ENCODE data around the gene LARP1B.
"Not testable (repeated sequence)": the region's sequence is repeated elsewhere in the genome, so short reads cannot be mapped to it uniquely, and the experiment has no call there.

The LARP1B gene

GRCh38 chr4:128055441-128056206, 5.5 kb upstream of the LARP1B start:
- H3K4me1 ChIP-seq (ENCODE audit: control insufficient read depth, insufficient read depth, low read length, poor library complexity, severe bottlenecking); DNase-seq; H3K27ac ChIP-seq (ENCODE audit: insufficient read depth, low read length, poor library complexity, severe bottlenecking); H3K27me3 ChIP-seq (replicated peaks; ENCODE audit: control insufficient read depth, insufficient read depth, low read length, poor library complexity, severe bottlenecking); H3K9me3 ChIP-seq (ENCODE audit: control insufficient read depth, low read length); H3K36me3 ChIP-seq (ENCODE audit: control insufficient read depth, insufficient read depth, low read length); H3K4me3 ChIP-seq (ENCODE audit: insufficient read depth, low read depth, low read length, poor library complexity, severe bottlenecking): not testable (repeated sequence)

GRCh38 chr4:128056396-128056795, 4.7 kb upstream of the LARP1B start:
- DNase-seq: no peak
- no peaks in the 10 kb centered on the region for H3K27me3 ChIP-seq (replicated peaks; ENCODE audit: control insufficient read depth, insufficient read depth, low read length, poor library complexity, severe bottlenecking)

GRCh38 chr4:128060121-128060698, 902 bp upstream of the LARP1B start:
- Histone ChIP-seq H3K27me3 (replicated peaks; ENCODE audit: control insufficient read depth, insufficient read depth, low read length, poor library complexity, severe bottlenecking) (no peaks in the 10 kb centered on the region), H3K36me3 (ENCODE audit: control insufficient read depth, insufficient read depth, low read length) (no peaks in the 10 kb centered on the region), H3K27ac (ENCODE audit: insufficient read depth, low read length, poor library complexity, severe bottlenecking) (peak overlapping the region; percentile 83), H3K4me1 (ENCODE audit: control insufficient read depth, insufficient read depth, low read length, poor library complexity, severe bottlenecking) (peaks cover 13% of the 10 kb centered on the region), H3K4me3 (ENCODE audit: insufficient read depth, low read depth, low read length, poor library complexity, severe bottlenecking) (peak overlapping the region; percentile 76), H3K9me3 (ENCODE audit: control insufficient read depth, low read length) (no peaks in the 10 kb centered on the region)
- no peak for DNase-seq

More at GRCh38 chr4:128056396-128056795, 4.7 kb upstream of the LARP1B start:
- Histone ChIP-seq H3K27ac (ENCODE audit: insufficient read depth, low read length, poor library complexity, severe bottlenecking) (no peak overlapping the region), H3K4me3 (ENCODE audit: insufficient read depth, low read depth, low read length, poor library complexity, severe bottlenecking) (no peak overlapping the region), H3K4me1 (ENCODE audit: control insufficient read depth, insufficient read depth, low read length, poor library complexity, severe bottlenecking) (peaks cover 5% of the 10 kb centered on the region), H3K9me3 (ENCODE audit: control insufficient read depth, low read length) (no peaks in the 10 kb centered on the region), H3K36me3 (ENCODE audit: control insufficient read depth, insufficient read depth, low read length) (no peaks in the 10 kb centered on the region)

GRCh38 chr4:128061566-128062536, 739 bp downstream of the LARP1B start:
- Histone ChIP-seq H3K36me3 (ENCODE audit: control insufficient read depth, insufficient read depth, low read length) (no peaks in the 10 kb centered on the region), H3K27me3 (replicated peaks; ENCODE audit: control insufficient read depth, insufficient read depth, low read length, poor library complexity, severe bottlenecking) (no peaks in the 10 kb centered on the region), H3K9me3 (ENCODE audit: control insufficient read depth, low read length) (no peaks in the 10 kb centered on the region), H3K4me1 (ENCODE audit: control insufficient read depth, insufficient read depth, low read length, poor library complexity, severe bottlenecking) (peaks cover 13% of the 10 kb centered on the region), H3K27ac (ENCODE audit: insufficient read depth, low read length, poor library complexity, severe bottlenecking) (peak overlapping the region; percentile 83), H3K4me3 (ENCODE audit: insufficient read depth, low read depth, low read length, poor library complexity, severe bottlenecking) (peak overlapping the region; percentile 76)
- peak; percentile 51 to 62 (median 55) for DNase-seq

GRCh38 chr4:128066453-128066820, 5.3 kb downstream of the LARP1B start:
- not testable (repeated sequence) for H3K36me3 ChIP-seq (ENCODE audit: control insufficient read depth, insufficient read depth, low read length); DNase-seq; H3K27me3 ChIP-seq (replicated peaks; ENCODE audit: control insufficient read depth, insufficient read depth, low read length, poor library complexity, severe bottlenecking); H3K4me3 ChIP-seq (ENCODE audit: insufficient read depth, low read depth, low read length, poor library complexity, severe bottlenecking); H3K27ac ChIP-seq (ENCODE audit: insufficient read depth, low read length, poor library complexity, severe bottlenecking); H3K4me1 ChIP-seq (ENCODE audit: control insufficient read depth, insufficient read depth, low read length, poor library complexity, severe bottlenecking); H3K9me3 ChIP-seq (ENCODE audit: control insufficient read depth, low read length)

- DNase-seq: no peak
- no peaks in the 10 kb centered on the region for H3K9me3 ChIP-seq (ENCODE audit: control insufficient read depth, low read length)
- H3K27ac ChIP-seq (ENCODE audit: insufficient read depth, low read length, poor library complexity, severe bottlenecking): no peak overlapping the region
- H3K4me1 ChIP-seq (ENCODE audit: control insufficient read depth, insufficient read depth, low read length, poor library complexity, severe bottlenecking): no peaks in the 10 kb centered on the region
- no peaks in the 10 kb centered on the region for H3K27me3 ChIP-seq (replicated peaks; ENCODE audit: control insufficient read depth, insufficient read depth, low read length, poor library complexity, severe bottlenecking)
- H3K36me3 ChIP-seq (ENCODE audit: control insufficient read depth, insufficient read depth, low read length): no peaks in the 10 kb centered on the region
- no peak overlapping the region for H3K4me3 ChIP-seq (ENCODE audit: insufficient read depth, low read depth, low read length, poor library complexity, severe bottlenecking)
These were observed 7.8 kb downstream of the LARP1B start for GRCh38 chr4:128068918-128069317.

- no peak for DNase-seq
These were observed 15.4 kb downstream of the LARP1B start for GRCh38 chr4:128076464-128076863.

GRCh38 chr4:128095293-128095692, 34.2 kb downstream of the LARP1B start:
- not testable (repeated sequence) for H3K27ac ChIP-seq (ENCODE audit: insufficient read depth, low read length, poor library complexity, severe bottlenecking); H3K4me1 ChIP-seq (ENCODE audit: control insufficient read depth, insufficient read depth, low read length, poor library complexity, severe bottlenecking); DNase-seq; H3K27me3 ChIP-seq (replicated peaks; ENCODE audit: control insufficient read depth, insufficient read depth, low read length, poor library complexity, severe bottlenecking); H3K36me3 ChIP-seq (ENCODE audit: control insufficient read depth, insufficient read depth, low read length); H3K4me3 ChIP-seq (ENCODE audit: insufficient read depth, low read depth, low read length, poor library complexity, severe bottlenecking); H3K9me3 ChIP-seq (ENCODE audit: control insufficient read depth, low read length)

More at GRCh38 chr4:128076464-128076863, 15.4 kb downstream of the LARP1B start:
- Histone ChIP-seq H3K36me3 (ENCODE audit: control insufficient read depth, insufficient read depth, low read length) (peaks cover 4% of the 10 kb centered on the region), H3K4me3 (ENCODE audit: insufficient read depth, low read depth, low read length, poor library complexity, severe bottlenecking) (no peak overlapping the region), H3K4me1 (ENCODE audit: control insufficient read depth, insufficient read depth, low read length, poor library complexity, severe bottlenecking) (no peaks in the 10 kb centered on the region), H3K9me3 (ENCODE audit: control insufficient read depth, low read length) (no peaks in the 10 kb centered on the region), H3K27ac (ENCODE audit: insufficient read depth, low read length, poor library complexity, severe bottlenecking) (no peak overlapping the region), H3K27me3 (replicated peaks; ENCODE audit: control insufficient read depth, insufficient read depth, low read length, poor library complexity, severe bottlenecking) (no peaks in the 10 kb centered on the region)

- no peaks in the 10 kb centered on the region for H3K4me1 ChIP-seq (ENCODE audit: control insufficient read depth, insufficient read depth, low read length, poor library complexity, severe bottlenecking)
- no peak for DNase-seq
- peaks cover 3% of the 10 kb centered on the region for H3K36me3 ChIP-seq (ENCODE audit: control insufficient read depth, insufficient read depth, low read length)
- H3K27ac ChIP-seq (ENCODE audit: insufficient read depth, low read length, poor library complexity, severe bottlenecking): no peak overlapping the region
- no peaks in the 10 kb centered on the region for H3K27me3 ChIP-seq (replicated peaks; ENCODE audit: control insufficient read depth, insufficient read depth, low read length, poor library complexity, severe bottlenecking)
- no peak overlapping the region for H3K4me3 ChIP-seq (ENCODE audit: insufficient read depth, low read depth, low read length, poor library complexity, severe bottlenecking)
- H3K9me3 ChIP-seq (ENCODE audit: control insufficient read depth, low read length): no peaks in the 10 kb centered on the region
These were observed 46.7 kb downstream of the LARP1B start for GRCh38 chr4:128107766-128108165.

All from effector memory CD4-positive, alpha-beta T cell (primary cell).